Astrocyte of the spinal cord (primary cell): ENCODE measurements around the gene DLX6.

Experiments used
- DNase-seq: peaks from one replicate; pipeline ENCODE4 v3.0.0; 2011; ENCODE audit warnings: low read depth, low spot score
- H3K4me3 ChIP-seq: 2 replicates; pipeline ENCODE4 v1.5.1; 2011; ENCODE audit warnings: low read depth, mild to moderate bottlenecking, low read length, moderate library complexity
- CTCF ChIP-seq: IDR thresholded peaks from 2 replicates; pipeline ENCODE4 v1.5.1; 2012; ENCODE audit warnings: low read depth, mild to moderate bottlenecking, low read length, inconsistent platforms
- in situ Hi-C: cut with HindIII; loops from 2 replicates; pipeline ENCODE4 v1.10.0; 2017; ENCODE audit warnings: low sequenced_read_pairs

The DLX6 gene

GRCh38 chr7:97001221-97001620 is 4.1 kb upstream of the DLX6 start:
- in situ Hi-C loops: no loop called here
- H3K4me3 ChIP-seq: no peak overlapping the region
- no peak for DNase-seq
- no peak for TF ChIP-seq CTCF

- in situ Hi-C loops: no loop called here
- no peak overlapping the region for H3K4me3 ChIP-seq
- no peak for DNase-seq
- no peak for TF ChIP-seq CTCF
Observed at GRCh38 chr7:97001656-97002554, 3.4 kb upstream of the DLX6 start.

- no peak for DNase-seq
- in situ Hi-C loops: no loop called here
- no peak for TF ChIP-seq CTCF
- no peak overlapping the region for H3K4me3 ChIP-seq
Observed at GRCh38 chr7:97002555-97003261, 2.6 kb upstream of the DLX6 start.

- TF ChIP-seq CTCF: no peak
- no peak for DNase-seq
- H3K4me3 ChIP-seq: no peak overlapping the region
- in situ Hi-C loops: no loop called here
Observed at GRCh38 chr7:97003262-97004246, 1.8 kb upstream of the DLX6 start.

GRCh38 chr7:97004247-97005182 is 838 bp upstream of the DLX6 start:
- no peak for TF ChIP-seq CTCF
- in situ Hi-C loops: no loop called here
- DNase-seq: no peak
- no peak overlapping the region for H3K4me3 ChIP-seq
